ENCODE data around the gene CARD19.

The CARD19 gene, protein sequence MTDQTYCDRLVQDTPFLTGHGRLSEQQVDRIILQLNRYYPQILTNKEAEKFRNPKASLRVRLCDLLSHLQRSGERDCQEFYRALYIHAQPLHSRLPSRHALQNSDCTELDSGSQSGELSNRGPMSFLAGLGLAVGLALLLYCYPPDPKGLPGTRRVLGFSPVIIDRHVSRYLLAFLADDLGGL

DNA sequence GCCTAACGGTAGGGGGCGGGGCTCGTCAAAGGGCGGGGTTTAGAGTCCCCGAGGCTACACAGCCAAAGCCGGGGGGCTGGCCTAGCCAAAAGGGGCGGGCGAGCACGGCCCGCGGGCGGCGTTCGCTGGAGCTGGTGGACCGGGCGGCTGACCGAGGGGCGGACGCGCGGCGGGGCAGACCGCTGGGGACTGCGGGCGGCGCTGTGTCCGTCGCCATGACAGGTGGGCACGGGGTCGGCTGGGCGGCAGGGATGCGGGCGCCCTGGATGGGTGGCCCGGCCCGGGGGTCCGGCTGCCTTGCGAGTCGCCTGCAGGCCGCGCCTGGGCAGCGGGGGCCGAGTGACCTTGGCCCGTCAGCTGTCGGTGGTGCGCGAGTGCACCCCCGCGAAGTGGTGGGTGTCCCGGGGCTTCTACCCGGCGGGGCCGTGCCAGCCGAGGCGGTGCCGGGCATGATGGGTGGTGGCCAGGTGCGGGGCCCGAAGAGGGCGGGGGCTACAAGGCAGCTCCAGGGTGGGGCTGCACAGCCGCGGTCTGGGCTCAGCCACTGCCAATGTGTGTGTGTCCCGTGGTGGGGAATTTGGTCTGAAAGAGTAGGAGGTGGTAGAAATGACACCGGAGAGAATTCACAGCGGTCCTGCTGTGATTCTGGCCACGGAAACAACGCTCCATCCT is at the start of gene CARD19:
Gene CARD19 (plus strand): TSS at position 87 of the 672 bp plus-strand sequence. CDS start 129 bp downstream, at position 216.
- no peak for DNase-seq

DNA sequence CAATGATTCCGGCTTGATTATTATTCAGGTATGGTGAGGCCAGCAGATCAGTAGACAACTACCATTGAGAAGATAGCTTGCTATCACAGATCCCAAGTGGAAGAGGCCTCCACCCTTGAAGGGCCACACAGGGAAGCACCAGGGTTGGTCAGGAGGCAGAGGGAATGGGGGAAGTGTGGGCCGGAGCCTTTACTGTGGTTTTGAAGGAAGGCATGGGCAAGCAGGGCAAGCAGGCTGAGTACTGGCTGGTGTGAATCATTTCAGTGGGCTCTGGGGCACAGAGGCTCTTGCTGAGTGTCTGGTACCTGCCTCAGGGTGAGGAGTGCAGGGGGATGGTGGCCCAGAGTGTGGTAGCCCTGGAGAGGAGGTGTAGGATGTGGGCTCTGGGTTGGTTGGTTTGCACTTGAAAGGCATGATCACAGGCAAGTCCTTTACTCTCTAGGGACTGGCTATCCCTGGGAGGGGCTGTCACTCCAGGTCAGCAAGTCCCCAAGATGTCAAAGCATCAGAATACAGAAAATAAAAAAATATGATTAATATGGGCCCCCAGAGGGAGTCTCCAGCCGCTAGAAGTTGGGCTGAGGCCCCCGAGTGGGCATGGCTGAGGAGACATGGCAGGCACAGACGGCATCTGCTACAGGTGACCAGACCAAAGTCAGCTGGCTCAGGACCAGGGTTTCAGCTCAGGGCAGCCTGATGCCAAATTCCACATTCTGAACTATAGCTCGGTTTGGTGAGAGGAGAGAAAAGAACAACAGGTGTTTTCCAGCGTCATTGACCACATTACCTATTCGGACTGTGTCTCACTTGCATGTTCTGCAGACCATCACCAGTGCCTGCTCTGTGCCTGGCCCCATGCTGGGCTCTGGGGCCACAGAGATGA is 47.2 kb upstream of the CARD19 start:
- no peak for DNase-seq

DNA sequence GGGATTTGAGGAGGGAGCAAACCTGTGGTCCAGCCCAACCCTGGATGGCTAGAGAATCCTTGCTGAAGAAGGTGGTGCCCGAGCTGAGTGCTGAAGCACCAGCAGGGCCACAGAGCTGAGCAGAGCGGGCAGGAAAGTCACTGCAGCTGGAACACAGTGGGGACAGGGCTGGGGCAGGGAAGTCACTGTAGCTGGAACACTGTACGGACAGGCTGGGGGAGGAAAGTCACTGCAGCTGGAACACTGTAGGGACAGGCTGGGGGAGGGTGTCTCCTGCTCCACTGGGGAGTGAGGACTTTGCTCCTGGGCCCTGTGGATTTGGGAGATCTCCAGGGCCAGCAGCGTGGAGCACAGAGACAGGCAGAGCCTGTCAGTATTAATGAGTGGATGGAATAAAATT is 46.5 kb upstream of the CARD19 start:
- DNase-seq, result no peak

DNA sequence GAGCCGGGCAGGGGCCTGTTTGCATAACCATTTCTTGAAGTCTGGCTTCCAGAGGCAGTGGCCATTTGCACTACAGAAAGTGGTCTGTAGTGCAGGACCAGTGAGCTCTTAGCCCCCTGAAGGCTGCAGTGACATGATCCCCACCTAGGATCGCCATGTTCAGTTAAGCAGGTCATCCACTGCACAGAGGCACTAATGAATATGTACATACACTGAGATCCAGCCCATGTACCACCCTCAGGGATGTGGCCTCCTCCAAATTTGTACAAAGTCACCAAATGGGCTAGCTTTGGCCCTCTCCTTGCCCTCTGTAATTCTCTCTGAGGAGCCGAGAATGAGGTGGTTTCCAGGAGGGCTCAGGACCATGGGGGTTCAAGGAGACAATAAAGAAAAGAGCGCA is 45.8 kb upstream of the CARD19 start:
- no peak for DNase-seq

DNA sequence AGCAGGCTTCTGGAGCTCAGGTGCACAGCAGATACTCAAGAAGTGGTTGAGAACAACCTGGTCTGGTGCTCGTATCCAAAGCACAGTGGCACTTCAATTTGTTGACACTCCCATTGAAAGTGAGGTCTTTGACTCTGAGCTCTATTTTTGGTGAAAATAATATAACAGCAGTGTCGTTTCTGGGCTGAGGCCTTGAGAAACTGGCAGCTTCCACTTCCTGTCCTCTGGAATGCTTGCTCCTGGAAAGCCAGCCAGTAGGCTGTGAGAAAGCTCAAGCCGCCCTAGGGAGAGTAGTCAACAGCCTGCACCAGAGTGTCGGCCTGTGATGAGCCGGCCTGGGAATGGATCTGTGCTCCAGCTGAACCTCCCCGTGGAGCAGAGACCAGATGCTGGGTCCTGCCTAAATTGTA is 44.3 kb upstream of the CARD19 start:
- DNase-seq, result peak; percentile 32

DNA sequence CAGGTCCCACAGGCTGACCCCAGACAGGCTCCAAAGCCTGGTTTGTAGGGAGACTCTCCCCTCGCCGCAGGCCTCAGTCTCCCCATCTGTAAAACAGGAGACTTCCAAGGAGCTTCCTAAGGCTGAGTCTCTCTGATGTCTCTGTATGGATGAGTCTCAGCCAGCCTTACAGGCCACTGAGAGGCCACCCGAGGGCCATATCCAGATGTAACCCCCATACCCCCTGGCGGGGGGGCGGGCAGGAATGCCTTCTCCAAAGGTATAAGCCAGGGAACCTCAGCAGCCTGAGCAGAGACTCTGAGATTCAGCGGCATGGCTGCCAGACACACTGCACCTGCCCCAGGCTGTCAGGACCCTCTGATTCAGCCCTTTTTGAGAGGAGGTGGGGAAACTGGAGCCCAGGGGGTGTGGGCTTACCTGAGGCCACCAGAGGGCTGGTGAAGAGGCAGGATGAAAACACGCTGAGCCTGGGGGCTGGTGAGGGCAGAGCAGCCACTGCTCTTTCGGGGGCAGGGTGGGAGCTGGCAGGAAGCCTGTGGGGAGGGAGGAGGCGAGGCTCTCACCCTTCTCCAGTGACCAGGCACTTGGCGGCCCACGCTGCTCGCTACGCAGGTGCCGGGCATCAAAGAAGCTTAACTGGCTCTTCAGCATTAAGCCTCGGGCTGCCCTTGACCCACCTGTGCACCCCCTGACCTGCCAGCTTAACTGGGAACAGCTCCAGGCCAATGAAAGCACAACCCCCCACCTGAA is 43.1 kb upstream of the CARD19 start:
- DNase-seq, result no peak

DNA sequence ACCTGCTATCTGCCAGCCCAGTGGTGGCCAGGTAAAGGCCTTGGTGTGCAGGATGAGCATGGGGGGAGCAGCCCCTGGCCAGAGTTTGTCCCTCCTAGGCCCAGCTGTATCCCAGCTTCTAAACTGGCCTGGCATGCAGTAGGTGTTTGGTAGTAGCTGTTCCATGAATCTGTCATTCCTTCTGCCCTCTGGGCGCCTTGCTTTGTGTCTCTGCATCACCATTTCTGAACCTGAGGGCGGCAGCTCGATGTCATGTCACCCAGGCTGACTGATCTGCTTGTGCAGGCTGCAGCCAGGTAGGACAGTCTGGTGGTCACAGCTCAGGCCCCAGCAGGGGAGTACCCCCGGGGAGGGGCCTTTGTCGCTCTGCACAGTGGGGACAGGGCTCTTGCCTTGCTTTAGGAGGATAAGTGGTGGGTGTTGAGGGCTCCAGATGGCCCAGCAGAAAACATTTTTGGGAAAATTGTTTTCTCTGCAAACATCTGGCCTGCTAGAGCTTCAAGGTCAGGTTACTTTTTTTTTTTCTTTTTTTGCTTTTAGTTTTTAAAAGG is 42.2 kb upstream of the CARD19 start:
- DNase-seq, result no peak

DNA sequence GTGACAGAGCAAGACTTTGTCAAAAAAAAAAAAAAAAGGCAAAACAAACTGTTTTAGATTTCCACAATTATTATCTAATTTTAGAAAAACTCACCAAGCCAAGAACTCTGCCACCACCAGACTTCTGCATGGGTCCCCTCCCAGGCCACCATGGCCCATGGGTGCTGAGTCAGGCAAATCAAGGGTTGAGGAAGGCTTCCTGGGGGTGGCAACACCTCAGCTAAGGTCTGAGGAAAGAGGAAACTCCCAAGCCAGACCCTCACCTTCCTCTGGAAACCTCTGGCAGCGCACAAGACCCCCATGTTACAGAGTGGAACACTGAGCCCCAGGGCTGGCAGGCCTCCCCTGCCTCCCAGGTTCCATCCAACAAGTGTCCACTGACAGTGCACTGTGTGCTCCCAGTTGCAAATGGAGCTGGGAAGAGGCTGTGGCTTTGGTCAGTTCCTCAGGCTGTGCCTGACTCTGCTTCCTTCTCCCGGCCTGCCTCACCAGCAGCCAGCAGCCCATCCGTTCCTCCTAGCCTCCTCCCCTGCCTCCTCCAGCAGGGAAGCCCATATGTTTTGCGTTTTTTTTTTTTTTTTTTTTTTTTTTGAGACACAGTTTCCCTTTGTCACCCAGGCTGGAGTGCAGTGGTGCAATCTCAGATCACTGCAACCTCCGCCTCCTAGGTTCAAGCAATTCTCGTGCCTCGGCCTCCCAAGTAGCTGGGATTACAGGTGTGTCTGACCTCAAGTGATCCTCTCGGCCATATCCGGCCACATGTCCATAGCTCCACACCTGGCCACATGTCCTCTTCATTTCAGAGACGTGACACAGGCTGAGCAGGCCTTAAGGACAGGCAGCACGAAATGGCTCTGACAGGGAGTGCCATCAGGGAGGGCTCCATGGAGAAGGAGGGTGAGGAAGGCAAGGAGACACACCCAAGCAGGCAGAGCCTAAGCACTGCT is 41.0 kb upstream of the CARD19 start:
- DNase-seq, result no peak

DNA sequence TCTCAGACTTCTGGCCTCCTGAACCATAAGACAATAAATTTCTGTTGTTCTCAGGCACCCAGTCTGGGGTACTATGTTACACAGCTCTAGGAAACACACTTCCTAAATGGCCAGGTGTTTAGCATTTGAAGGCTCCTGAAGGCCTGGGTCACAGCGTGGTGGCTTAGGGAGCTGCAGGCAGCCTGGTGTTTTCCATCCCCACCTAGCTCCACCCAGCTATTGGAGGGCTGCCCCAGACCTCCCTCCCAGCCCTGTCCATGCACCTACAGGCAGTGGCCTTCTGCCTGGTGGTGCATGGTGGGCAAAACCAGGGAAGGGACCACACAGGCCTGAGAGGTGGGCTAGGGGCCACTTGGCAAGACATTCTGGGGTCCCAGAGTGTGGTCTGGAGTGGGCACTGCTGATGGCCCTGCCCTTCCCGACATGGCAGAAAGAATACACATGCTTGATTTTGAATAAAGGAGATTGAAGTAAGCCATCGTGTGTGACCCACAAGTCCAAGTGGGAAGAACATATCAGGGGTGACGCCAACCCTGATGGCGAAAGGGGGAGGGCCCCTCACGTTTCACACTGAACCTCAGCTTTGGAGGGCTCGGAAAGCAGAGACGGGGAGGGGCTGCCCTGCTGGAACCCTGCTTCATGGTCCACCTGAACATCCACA is 38.8 kb upstream of the CARD19 start:
- no peak for DNase-seq

DNA sequence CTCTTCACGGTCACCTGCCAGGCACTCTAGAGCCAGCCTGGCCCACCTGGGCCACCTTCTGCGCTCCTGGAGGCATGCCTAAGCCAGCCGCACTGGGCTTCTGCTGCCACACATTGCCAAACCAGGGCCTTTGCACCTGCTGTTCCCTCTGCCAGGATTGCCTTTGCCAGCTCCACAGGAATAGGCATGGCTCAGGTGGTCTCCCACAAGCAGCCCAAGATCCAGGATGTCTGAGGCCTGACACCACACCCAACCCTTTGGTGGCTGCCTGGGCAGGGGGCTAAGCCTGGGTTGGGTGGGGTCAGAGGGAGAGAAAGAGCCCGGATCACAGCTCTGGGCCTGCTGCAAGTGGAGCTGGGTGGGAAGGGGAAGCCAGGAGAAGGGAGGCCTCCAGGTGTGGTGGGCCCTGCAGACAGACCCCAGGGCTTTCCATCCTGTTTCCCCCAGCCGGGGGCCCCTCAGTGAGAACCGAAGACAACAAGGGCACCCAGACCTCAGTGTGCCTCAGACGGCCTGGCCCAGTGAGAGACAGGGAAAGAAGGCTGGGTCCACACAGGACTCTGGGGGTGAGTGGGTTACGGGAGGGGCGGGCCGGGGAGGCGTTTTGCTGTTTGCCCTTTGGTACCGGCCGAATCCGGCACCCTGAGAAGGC is 38.2 kb upstream of the CARD19 start:
- no peak for DNase-seq

DNA sequence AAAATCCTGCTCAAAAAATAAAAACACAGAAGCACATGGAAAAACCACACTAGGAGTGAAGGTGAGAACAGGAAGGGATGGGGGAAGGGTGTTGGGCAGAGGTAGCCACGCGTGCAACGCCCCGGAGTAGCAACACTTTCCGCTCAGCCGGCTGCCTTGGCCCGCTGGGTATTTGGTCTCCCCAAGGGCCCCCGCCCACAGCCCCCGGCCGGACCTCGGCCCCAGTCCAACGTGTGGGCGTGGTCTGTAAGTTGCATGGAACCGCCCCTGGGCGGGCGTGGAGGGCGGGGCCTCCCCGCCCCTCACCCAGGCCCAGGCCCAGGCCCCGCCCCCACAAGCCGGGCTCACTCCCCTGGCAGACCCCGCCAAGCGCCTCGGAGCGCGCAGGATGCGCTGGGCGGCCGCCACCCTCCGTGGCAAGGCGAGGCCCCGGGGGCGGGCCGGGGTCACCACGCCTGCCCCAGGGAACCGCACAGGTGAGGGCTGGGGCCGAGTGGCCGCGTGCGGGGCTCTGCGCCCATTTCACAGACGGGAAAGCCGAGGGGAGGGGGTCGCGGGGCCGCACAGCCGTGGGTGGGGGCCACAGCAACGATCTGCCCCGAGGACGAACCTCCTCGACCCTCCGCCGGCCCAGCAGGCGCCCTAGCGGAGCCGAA is 37.5 kb upstream of the CARD19 start, which contains the start of gene SUSD3:
Gene SUSD3 (plus strand): TSS at position 347 of the 656 bp plus-strand sequence. CDS start 42 bp downstream, at position 389.
- peak; percentile 32 for DNase-seq

DNA sequence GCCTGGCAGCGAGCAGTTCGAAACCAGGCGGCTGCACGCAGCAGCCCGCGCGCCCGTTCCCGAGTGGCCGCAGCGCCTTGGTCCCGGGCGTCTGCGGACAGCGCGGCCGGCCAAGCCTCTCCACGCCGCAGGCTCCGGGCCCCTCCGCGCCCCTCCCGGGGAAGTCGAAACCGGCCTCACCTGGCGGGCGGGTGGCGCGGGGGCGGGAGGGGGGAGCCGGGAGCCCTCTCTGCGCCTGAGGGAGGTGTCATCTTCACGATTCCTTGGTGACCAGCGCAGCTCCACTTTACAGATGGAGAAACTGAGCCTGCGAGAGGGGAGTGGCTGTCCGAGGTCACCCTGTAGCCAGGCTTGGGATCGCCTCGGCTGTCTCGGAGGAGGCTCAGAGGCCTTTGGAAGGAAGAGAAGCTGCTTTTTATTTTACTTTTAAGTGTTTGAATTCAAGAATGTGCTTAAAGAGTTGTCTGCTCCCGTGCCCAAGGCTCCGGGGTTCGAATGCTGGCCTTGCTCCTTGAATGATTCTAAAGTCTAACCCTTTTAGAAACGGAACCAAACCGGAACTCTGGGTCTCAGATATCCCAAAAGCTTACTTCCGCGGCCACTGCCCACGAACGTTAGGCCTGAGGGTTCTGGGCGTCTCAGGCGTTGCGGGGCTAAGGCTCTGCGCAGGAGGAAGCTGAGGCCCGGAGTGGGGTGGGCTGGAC is 36.9 kb upstream of the CARD19 start:
- DNase-seq, result no peak

DNA sequence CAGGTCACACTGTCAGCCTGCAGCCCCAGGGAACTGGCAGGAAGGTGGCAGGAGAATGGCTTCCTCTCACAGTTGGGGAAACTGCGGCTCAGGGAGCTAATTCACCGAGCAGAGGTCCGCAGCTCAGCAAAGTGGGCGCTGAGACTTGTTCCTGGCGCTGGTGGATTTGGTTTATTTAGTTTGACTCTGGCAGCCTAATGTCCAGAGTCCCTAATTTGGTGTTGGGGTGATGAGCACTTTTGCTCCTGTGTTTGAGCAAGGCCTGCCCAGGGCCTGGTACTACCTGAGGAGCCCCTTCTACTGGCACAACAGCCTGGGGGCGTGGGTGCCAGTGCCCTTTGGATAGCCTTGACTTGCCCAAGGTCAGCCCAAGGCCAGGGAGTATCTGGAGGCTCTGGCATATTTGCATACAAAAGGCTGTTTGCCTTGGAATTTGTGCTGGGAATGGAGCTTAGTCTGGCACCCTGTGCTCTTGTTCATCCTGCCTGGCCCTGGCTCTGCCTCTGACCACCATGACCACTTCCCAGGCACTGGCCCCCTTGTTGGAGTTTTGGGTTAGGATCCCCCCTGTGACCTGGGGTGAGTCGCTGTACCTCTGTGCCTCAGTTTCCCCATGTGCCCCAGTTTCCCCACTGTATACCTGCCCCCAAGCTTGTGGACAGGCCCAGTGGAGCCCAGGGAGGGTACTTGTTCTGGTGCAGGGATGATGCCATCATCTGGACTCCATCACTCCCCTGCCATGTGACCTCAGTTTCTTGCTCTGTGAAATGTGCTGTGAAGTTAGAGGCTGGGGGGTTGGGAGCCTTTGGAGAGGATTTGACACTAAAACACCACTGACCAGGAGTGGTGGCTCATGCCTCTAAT is 36.1 kb upstream of the CARD19 start:
- no peak for DNase-seq

DNA sequence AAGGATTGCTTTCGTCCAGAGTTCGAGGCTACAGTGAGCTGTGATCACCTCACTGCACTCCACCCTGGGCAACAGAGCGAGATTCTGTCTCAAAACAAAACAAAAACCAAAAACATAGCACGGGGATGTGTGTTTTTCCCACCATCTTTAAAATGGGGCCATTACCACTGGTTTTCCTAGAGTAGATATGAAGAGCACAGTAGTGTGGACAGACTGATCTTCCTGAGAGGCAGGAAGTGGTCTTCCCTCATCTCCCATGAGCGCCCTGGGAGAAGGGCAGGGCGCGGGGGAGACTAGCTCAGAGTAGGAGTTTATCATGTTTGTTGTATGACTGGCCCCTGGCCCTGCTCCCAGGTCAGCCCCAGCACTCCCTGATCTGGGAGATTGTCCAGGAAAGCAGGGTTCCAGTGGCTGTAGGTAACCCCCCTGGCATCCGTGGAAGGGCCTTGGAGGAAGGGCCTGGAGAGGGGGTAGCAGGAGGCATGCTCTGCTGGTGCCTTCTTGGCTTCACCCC is 35.2 kb upstream of the CARD19 start:
- DNase-seq, result peak; percentile 64

DNA sequence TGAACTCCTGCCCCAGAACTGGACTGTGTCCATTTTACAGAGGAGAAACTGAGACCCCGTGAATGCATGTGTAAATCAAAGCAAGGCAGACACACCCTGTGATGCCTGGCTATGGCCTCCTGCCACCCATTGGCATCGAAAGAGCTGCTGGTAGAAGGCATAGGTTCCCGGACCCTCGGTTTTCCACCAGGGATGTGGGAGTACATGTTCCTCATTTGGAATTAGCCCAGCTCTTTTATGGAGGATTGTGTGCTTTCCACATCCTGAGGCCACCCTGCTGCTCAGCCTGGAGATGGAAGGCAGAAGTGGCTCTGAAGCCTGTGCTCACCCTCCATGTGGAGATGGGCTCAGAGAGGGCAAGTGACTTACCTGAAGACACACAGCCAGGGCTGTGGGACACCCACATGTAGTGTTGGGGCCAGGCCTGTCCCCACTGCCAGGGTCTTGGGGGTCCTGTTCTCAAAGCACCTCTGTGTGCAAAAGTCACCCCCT is 34.7 kb upstream of the CARD19 start:
- DNase-seq, result no peak

DNA sequence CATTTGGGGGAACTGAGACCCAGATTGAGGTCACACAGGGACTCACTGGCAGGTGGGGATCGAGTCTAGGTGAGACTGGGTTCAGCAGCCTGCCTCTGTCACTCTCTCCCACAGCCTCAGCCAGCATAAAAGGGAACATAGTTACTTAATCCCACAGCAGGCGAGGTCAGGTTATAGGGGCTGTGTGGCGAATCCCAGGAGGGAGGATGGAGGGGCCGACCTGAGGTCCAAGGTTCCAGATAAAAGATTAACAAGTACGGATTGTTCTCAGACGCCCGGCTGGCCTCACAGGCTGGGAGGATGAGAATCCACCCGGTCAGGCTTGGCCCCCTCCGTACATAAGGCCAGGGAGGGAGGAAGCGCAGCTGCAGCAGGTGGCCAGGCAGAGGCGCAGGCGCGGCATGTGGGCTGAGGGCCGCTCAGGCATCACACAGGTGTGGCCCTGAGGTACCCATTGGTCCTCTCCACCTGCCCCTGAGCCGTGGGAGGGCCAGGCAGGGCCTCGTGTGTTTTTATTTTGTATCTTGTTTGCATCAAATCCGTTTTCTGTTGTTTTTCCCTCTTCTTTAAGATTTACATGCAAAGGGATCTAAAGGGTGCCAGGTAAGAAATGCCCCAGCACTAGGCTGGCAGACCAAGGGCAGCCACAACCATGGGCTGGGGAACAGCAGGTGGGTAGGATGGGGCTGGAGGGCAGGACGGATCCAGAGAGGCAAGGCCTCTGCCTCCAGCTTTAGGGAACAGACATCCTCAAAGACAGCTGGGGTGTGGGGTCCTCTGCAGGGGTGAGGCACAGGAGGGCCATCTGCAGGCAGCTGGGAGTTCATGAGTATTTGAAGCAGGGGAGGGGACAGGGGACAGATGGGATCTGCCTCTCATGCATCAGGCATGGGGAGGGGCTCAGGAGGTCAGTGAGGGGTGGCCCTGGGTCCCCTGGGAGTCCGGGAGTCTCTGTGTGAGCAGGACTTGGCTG is 33.9 kb upstream of the CARD19 start:
- DNase-seq, result no peak
